Activated T-helper 2 cell treated with anti-CD3 and anti-CD28 coated beads, Interferon-gamma antibody, Interleukin-2, Interleukin-4, amounts not matched to agents 10 μg/mL and 5 μg/mL and 100 μg/mL, durations not matched to agents 14 hours and 24 hours and 36 hours (primary cell): ENCODE measurements around the gene MYMX. TPM values are rescaled to one million over a fixed set of nuclear protein-coding genes. Genes with fewer than 3 reads are reported as not detected.

ENCODE experiments used
- DNase-seq: peaks from one replicate; pipeline ENCODE4 v3.0.0; 2021; ENCODE audit warnings: low spot score
- H3K27ac Mint-ChIP-seq: one replicate; pipeline ENCODE4 v1.8.0; 2021; ENCODE audit warnings: mixed read lengths
- H3K27me3 Mint-ChIP-seq: one replicate; pipeline ENCODE4 v1.8.0; 2021; ENCODE audit warnings: low read depth, mixed read lengths
- H3K36me3 Mint-ChIP-seq: one replicate; pipeline ENCODE4 v1.8.0; 2021; ENCODE audit warnings: low read depth, mixed read lengths
- H3K4me1 Mint-ChIP-seq: one replicate; pipeline ENCODE4 v1.8.0; 2021; ENCODE audit warnings: low read depth, mixed read lengths
- H3K4me3 Mint-ChIP-seq: one replicate; pipeline ENCODE4 v1.8.0; 2021; ENCODE audit warnings: low read depth, mild to moderate bottlenecking, moderate library complexity, mixed read lengths
- H3K9me3 Mint-ChIP-seq: one replicate; pipeline ENCODE4 v1.8.0; 2021; ENCODE audit warnings: mixed read lengths
- intact Hi-C: fragments of 100-400 bp; cut with micrococcal nuclease; formaldehyde crosslinking; loops from one replicate; pipeline ENCODE4 v1.15.1; 2023
- total RNA-seq: library from RNA; stranded (reverse); gene quantifications from 2 replicates; pipeline ENCODE4 v1.2.3, GENCODE V29; 2022

MYMX gene
- total RNA-seq, 1 donor from 2014 or later: not detected

DNA sequence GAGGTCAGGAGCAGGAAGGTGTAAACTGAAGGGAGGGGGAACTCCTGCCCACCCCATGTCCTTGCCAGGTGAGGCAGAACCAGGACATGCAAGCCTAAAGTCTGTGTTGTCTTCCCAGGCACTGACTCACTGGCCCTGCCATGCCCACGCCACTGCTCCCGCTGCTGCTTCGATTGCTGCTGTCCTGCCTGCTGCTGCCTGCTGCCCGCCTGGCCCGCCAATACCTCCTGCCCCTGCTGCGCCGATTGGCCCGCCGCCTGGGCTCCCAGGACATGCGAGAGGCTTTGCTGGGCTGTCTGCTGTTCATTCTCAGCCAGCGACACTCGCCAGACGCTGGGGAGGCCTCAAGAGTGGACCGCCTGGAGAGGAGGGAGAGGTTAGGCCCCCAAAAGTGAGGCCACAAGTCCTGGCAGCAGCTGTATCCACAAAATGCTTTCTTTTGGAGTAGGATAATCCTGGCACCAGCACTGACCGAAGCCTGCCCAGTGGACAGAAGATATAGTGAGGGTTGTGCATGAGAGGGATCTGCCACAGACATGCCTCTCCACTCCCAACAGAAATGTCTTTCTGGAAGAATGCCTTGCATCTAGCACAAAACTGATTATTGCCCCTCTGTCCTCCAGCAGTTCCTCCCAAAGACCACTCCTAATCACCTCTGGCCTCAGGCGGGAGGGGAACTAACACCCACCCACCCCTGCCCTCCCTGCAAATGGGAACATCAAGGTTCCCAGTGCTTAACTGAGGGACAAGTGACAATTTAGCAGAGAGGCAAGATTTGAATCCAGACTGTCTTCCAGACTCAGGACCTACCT is 812 bp downstream of the MYMX start:
- H3K27ac Mint-ChIP-seq: no peak overlapping the region
- peaks cover 13% of the 10 kb centered on the region for H3K27me3 Mint-ChIP-seq
- no peaks in the 10 kb centered on the region for H3K36me3 Mint-ChIP-seq
- intact Hi-C loops: no loop called here
- H3K9me3 Mint-ChIP-seq: no peaks in the 10 kb centered on the region
- no peak overlapping the region for H3K4me3 Mint-ChIP-seq
- H3K4me1 Mint-ChIP-seq: peaks cover 23% of the 10 kb centered on the region
- no peak for DNase-seq

DNA sequence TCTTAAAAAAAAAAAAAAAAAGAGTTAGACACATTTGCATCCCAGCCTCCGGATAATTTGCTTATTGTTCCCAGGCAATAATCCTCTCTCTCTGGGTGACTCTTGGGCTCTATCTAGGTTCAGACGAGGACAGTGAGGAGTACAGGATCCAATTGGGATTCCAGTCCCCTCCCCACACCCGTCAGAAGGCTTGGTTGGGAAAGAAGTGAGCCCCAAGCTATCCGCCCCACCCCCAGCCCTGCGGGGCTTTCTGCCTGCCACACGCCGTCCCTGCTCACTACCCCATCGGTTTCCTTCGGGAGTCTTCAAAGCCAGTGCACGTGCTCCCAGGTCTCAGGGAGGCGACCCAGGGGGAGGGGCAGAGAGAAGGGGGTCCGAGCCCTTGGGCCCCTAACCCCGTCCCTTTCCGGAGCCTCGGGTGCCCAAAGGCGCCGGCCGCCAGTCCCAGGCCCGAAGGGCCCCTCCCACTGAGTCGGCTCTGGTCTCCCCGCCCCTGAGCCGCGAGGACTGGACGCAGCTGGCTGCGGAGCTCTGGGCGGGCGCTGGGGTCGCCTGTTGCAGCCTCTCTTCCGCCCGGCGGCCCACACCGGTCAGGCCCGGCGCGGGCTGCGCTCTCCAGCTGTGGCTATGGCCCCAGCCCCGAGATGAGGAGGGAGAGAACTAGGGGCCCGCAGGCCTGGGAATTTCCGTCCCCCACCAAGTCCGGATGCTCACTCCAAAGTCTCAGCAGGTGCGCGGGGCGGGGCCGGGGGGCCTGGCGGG is 2.5 kb downstream of the MYMX start:
- Mint-ChIP-seq H3K4me1 (peaks cover 30% of the 10 kb centered on the region), H3K27ac (no peak overlapping the region), H3K36me3 (no peaks in the 10 kb centered on the region), H3K27me3 (peaks cover 9% of the 10 kb centered on the region), H3K4me3 (peak overlapping the region; percentile 58), H3K9me3 (no peaks in the 10 kb centered on the region)
- intact Hi-C loops: no loop called here
- no peak for DNase-seq

DNA sequence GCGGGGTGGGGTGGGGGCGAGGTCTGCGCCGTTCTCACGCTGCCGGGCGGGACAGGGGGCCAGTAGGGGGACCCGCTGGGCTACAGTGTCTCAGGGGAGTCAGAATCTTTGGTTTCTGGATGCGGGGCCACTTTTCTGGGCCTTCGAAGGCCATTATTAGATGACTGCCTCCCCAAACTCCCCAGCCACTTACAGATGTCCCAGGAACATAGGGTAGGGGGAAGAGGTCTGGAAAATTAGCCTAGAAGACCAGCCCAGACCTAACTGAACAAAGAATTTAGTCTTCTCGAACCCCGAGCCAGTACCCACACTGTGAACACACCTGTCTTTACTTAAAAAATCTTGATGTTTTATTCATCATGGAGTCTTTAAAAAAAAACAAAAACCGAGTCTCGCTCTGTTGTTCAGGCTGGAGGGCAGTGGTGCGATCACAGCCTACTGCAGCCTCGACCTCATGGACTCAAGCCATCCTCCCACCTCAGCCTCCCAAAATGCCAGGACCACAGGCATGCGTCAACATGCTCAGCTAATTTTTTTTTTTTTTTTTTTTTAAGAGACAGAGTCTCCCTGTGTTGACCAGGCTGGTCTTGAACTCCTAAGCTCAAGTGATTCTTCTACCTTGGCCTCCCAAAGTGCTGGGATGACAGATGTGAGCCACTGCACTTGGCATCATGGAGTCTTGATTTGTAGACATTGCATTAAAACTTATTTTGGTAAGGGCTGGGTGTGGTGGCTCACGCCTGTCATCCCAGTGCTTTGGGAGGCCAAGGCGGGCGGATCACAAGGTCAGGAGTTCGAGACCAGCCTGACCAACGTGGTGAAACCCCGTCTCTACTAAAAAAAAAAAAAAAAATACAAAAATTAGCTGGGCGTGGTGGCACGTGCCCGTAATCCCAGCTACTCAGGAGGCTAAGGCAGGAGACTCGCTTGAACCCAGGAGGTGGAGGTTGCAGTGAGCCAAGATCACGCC is 3.4 kb downstream of the MYMX start:
- peaks cover 9% of the 10 kb centered on the region for H3K27me3 Mint-ChIP-seq
- H3K9me3 Mint-ChIP-seq: no peaks in the 10 kb centered on the region
- H3K27ac Mint-ChIP-seq: no peak overlapping the region
- DNase-seq: no peak
- peaks cover 38% of the 10 kb centered on the region for H3K4me1 Mint-ChIP-seq
- intact Hi-C loops: loop anchor here (2.0 kb wide), 1 partner anchor 37 kb away; the partner anchor contains the start of gene SLC35B2
- peak overlapping the region; percentile 30 for H3K4me3 Mint-ChIP-seq
- H3K36me3 Mint-ChIP-seq: peaks cover 6% of the 10 kb centered on the region

DNA sequence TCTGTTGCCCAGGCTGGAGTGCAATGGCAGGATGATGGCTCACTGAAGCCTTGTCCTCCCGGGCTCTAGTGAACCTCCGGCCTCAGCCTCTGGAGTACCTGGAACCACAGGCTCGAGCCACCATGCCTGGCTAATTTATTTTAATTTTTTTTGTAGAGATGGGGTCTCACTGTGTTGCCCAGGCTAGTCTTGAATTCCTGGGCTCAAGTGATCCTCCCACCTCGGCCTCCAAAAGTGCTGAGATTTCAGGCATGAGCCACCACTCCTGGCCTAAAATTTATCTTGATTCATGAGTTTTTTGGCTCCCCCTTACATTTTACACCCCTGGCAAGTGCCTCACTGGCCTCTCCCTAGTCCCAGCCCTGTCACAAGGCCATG is 4.2 kb downstream of the MYMX start:
- Mint-ChIP-seq H3K27ac (peak overlapping the region; percentile 67), H3K4me1 (peaks cover 41% of the 10 kb centered on the region), H3K4me3 (peak overlapping the region; percentile 44), H3K27me3 (peaks cover 9% of the 10 kb centered on the region), H3K36me3 (peaks cover 6% of the 10 kb centered on the region), H3K9me3 (no peaks in the 10 kb centered on the region)
- DNase-seq: no peak
- intact Hi-C loops: loop anchor here (1.0 to 2.0 kb wide), 2 partner anchors 36 to 95 kb away; partner anchors contain the start of gene SLC35B2

DNA sequence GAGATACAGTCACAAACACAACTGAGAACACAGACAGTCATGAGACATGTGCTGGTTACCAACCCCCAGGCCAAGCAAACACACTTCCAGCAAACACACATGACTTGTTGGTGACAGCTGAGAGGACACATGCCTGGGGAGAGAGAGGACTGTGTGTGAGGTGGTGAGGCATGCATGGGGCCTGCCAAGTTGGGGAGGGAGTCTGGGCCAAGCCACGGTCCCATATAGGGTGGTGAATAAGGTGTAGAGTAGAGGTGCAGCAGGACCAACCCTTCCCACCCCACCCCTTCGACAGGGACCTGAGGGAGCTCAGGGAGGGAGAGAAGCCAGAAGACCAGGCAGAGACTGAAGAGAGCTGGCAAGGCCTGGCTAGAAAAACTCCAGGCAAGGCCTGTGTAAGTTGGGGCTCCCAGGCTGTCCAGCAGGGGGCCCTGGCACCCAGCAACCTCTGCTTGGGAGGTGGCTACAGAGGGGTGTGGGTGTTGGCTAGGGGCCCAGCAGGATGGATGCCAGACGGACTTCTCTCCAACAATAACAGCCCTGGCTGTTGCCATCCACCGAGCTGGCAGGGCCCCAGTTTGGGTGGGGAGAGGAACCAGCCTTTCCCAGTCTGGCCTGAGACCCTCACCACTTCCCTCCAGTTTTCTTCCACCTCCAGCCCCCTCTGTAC is 4.7 kb downstream of the MYMX start:
- Mint-ChIP-seq H3K36me3 (peaks cover 9% of the 10 kb centered on the region), H3K9me3 (no peaks in the 10 kb centered on the region), H3K4me3 (peak overlapping the region; percentile 44), H3K27me3 (peaks cover 9% of the 10 kb centered on the region), H3K4me1 (peaks cover 44% of the 10 kb centered on the region), H3K27ac (peak overlapping the region; percentile 67)
- DNase-seq: peak; percentile 70
- intact Hi-C loops: loop anchor here (1.0 to 2.0 kb wide), 2 partner anchors 35 to 95 kb away; partner anchors contain the start of gene SLC35B2

DNA sequence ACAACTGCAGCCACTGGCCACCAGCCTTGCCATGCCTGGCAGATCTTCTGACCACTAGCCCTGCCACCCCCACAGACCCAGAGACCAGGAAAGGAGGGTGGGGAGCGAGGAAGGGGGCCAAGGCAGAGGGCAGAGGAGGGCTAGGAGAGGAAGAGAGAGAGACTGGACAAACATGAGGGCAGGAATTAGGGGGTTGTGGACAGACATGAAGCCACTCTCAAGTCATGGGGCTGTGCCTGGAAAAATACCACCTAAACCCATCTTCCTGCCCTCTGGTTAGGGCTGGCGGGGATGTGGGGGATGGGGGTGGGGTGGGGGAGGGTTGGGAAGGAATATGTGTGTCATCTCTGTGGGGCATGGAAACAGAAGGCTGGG is 5.2 kb downstream of the MYMX start:
- Mint-ChIP-seq H3K27me3 (peaks cover 7% of the 10 kb centered on the region), H3K9me3 (no peaks in the 10 kb centered on the region), H3K27ac (peak overlapping the region; percentile 67), H3K4me3 (no peak overlapping the region), H3K4me1 (peaks cover 41% of the 10 kb centered on the region), H3K36me3 (peaks cover 9% of the 10 kb centered on the region)
- intact Hi-C loops: loop anchor here (1.0 to 2.0 kb wide), 3 partner anchors 35 to 96 kb away; partner anchors contain the start of gene SLC35B2
- no peak for DNase-seq

DNA sequence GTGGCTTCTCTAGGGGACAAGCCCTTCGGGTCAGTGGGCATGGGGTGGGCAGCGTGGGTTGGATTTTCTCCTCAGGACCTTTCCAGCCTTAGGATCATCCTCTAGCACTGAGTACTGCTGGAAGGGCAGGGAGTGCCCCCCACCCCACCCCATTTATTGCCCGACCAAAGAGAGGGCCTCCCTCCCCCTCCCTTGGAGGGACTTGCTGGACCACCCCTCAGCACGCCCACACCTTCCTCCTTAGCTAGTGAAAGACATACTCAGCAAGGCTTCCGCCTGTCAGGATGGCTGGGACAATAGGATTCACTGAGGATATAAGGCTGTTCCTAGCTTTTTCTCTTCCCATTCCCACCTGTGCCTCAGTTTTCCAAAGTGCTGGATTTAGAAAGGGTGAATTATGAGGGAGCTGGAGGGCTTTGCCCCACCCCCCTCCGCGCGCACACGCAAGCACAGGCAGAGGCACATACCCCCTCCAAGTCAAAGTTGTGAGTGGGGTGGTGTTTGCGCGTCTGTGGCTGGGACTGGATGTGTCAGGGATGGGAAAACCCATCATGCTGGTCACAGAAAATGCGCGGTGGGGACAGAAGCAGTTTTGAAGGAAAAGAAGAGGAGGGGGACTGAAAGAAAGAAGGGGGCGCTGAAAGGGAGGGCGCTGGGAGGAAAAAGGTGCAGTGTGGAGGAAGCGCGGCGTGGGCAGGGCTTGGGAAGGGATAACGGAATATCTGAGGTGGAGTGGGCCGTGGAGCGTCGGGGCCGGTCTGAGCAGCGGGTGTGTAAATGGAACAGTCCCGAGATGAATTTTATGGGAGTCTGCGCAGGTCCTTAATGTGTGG is 6.0 kb downstream of the MYMX start:
- intact Hi-C loops: loop anchor here (1.0 kb wide), 1 partner anchor 50 kb away; no protein-coding TSS in a partner anchor
- Mint-ChIP-seq H3K4me1 (peaks cover 41% of the 10 kb centered on the region), H3K27ac (peak overlapping the region; percentile 73), H3K4me3 (peak overlapping the region; percentile 80), H3K36me3 (peaks cover 15% of the 10 kb centered on the region), H3K9me3 (no peaks in the 10 kb centered on the region), H3K27me3 (peaks cover 7% of the 10 kb centered on the region)
- no peak for DNase-seq

DNA sequence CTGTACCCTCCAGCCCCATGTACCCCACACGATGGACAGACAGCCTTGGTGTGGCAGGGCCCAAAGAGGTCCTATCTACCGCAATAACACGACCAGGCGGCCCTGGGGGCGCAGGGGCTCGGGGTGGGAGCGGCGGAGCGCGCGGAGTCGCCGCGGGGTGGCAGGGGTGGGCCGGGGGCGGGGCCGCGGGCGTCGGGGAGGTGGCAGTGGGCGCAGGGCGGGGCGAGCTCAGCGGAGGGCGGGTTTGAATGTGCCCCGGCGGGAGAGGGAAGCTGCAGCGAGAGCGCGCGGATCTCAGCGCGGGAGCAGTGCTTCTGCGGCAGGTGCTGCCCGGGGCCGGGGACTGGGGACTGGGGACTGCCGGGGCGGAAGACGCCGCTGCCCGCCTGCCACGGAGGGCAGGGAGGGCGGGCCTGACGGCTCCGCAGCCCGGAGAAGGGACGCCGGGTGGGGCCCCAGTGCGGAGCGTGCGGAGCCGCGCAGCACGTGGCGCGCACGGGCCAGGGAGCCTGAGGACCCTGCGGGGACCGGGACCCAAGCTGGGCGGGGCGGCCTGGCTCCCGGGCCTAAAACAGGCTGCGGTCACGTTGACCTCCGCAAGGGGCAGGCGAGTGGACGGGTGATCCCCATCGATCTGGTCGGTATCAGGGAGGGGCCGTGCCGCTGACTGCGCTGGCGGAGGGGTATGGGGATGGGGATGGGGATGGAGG is 6.7 kb downstream of the MYMX start, which contains the start of gene SLC29A1:
TSS of gene SLC29A1 (plus strand) at position 277 of the 710 bp plus-strand sequence. CDS start 3,719 bp downstream, outside the sequence.
- H3K27ac Mint-ChIP-seq: peak within 1 kb of the TSS; percentile 77
- peaks cover 2% of the 10 kb centered on the region for H3K27me3 Mint-ChIP-seq
- intact Hi-C loops: loop anchor here (1.0 kb wide), 3 partner anchors 10 to 23 kb away; no protein-coding TSS in a partner anchor
- peak; percentile 79 for DNase-seq
- H3K36me3 Mint-ChIP-seq: peaks cover 20% of the 10 kb centered on the region
- H3K4me3 Mint-ChIP-seq: peak within 1 kb of the TSS; percentile 88
- H3K4me1 Mint-ChIP-seq: peaks cover 37% of the 10 kb centered on the region
- no peaks in the 10 kb centered on the region for H3K9me3 Mint-ChIP-seq

DNA sequence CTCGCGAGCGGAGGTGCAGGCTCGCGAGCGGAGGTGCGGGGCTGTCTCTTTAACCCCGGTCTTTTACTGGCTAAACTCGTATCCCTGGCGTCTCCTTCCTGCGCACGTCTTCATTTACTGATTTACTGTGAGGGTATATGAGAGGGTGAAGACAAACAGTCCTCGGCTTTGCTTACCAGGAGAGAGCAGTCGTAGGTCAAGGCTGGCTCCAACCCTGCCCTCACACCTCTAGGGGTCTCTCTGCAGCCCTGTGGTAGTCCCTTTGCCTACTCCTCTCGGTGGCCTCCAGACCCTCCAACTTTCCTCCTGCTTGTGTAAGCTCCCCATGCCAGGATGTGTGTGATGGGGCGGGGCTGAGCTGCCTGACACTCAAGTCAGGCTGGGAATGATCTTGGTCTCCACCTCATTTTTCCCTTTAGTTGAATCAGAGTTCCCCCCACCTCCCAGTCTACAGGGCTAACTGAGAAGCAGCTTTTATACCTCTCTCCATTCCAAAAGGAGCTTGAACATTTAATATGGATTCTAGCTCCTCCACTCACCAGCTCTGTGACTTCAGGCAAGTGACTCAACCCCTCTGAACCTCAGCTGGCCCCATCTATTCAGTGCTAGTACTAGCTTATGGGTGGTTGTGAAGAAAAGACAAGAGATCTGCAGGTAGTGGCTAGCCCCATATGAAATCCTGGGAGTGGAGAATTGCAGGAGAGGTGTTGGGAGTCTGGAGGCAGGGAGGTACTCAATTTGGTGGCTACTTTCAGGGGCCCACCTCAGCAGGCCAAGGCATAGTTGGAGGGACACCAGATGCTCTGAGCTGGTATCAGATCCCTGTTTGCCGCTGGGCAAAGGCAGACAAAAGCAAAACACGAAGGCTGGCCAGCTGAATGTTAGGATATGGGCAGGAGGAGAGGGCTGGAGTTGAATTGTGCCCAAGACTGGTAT is 7.6 kb downstream of the MYMX start:
- DNase-seq: no peak
- peak overlapping the region; percentile 77 for H3K27ac Mint-ChIP-seq
- no peaks in the 10 kb centered on the region for H3K27me3 Mint-ChIP-seq
- peaks cover 27% of the 10 kb centered on the region for H3K36me3 Mint-ChIP-seq
- H3K9me3 Mint-ChIP-seq: no peaks in the 10 kb centered on the region
- intact Hi-C loops: loop anchor here (1.0 kb wide), 3 partner anchors 9 to 22 kb away; no protein-coding TSS in a partner anchor
- peaks cover 34% of the 10 kb centered on the region for H3K4me1 Mint-ChIP-seq
- peak overlapping the region; percentile 88 for H3K4me3 Mint-ChIP-seq

DNA sequence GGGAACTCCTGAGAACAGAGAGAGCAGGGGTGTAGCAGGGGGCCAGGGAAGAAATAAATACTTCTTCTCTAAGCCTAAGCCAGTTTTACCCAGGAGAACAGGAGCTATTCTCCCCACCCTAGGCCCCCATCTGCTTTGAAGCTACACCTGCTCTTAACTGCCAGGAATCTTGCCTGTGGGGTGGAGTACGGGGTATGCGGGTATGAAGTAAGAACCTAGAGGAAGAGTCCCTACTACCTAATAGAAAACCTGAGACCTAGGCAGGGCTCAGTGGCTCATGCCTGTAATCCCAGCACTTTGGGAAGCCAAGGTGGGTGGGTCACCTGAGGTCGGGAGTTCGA is 8.2 kb downstream of the MYMX start:
- H3K4me1 Mint-ChIP-seq: peaks cover 34% of the 10 kb centered on the region
- H3K9me3 Mint-ChIP-seq: no peaks in the 10 kb centered on the region
- H3K27me3 Mint-ChIP-seq: no peaks in the 10 kb centered on the region
- no peak for DNase-seq
- intact Hi-C loops: loop anchor here (1.0 kb wide), 3 partner anchors 8 to 21 kb away; no protein-coding TSS in a partner anchor
- H3K36me3 Mint-ChIP-seq: peaks cover 33% of the 10 kb centered on the region
- H3K4me3 Mint-ChIP-seq: peak overlapping the region; percentile 88
- no peak overlapping the region for H3K27ac Mint-ChIP-seq
